Thymus (tissue), 11 donors: ENCODE data around the gene TP53AIP1. TPM values are rescaled to one million over a fixed set of nuclear protein-coding genes. Genes with fewer than 3 reads are reported as not detected.

Source experiments
- DNase-seq, 9 donors: peaks; one replicate each; pipeline ENCODE4 v3.0.0-alpha.2; 2013; ENCODE audit warnings: low spot score in 9 of 9, low read depth in 6 of 9, missing footprints in 1 of 9
- H3K27ac ChIP-seq, 2 donors: one replicate each; pipeline ENCODE4 v1.5.1; 2013; ENCODE audit warnings: control low read depth in 1 of 2, low read depth in 1 of 2, low read length in 1 of 2, mild to moderate bottlenecking in 1 of 2, moderate library complexity in 1 of 2
- H3K27me3 ChIP-seq, 2 donors: one replicate each; pipeline ENCODE4 v1.5.1; 2013; ENCODE audit warnings: low read length in 1 of 2; ENCODE audit not compliant: control insufficient read depth in 2 of 2, insufficient read depth in 1 of 2
- H3K36me3 ChIP-seq, 2 donors: one replicate each; pipeline ENCODE4 v1.5.1; 2013; ENCODE audit warnings: low read length in 1 of 2, mild to moderate bottlenecking in 1 of 2, moderate library complexity in 1 of 2; ENCODE audit not compliant: control insufficient read depth in 2 of 2, insufficient read depth in 2 of 2
- H3K4me1 ChIP-seq, 2 donors: one replicate each; pipeline ENCODE4 v1.5.1; 2013; ENCODE audit warnings: low read length in 2 of 2; ENCODE audit not compliant: control insufficient read depth in 2 of 2, insufficient read depth in 2 of 2
- H3K4me3 ChIP-seq, 2 donors: one replicate each; pipeline ENCODE4 v1.5.1; 2013; ENCODE audit warnings: low read length in 2 of 2, control low read depth in 1 of 2, mild to moderate bottlenecking in 1 of 2
- H3K9me3 ChIP-seq, 2 donors: one replicate each; pipeline ENCODE4 v1.5.1; 2013; ENCODE audit warnings: low read length in 1 of 2, mild to moderate bottlenecking in 1 of 2; ENCODE audit not compliant: control insufficient read depth in 2 of 2, insufficient read depth in 1 of 2
- WGBS: extraction: QIAGEN DNeasy Blood & Tissue Kit; methylation state at CpG from one replicate; pipeline ENCODE4 v1.1.7; 2013; 5-methylcytosine and 5-hydroxymethylcytosine counted together
- polyA plus RNA-seq: library from polyadenylated mRNA; stranded (reverse); fragments of 200-250 nt; gene quantifications from one replicate; pipeline ENCODE4 v1.2.3, GENCODE V29; 2013
- total RNA-seq: library from RNA; stranded (reverse); fragments of 120-200 nt; gene quantifications from one replicate; pipeline ENCODE4 v1.2.4, GENCODE V29; 2013
- donor health status: healthy.

Gene TP53AIP1
- total and polyA plus RNA-seq, 2 donors, result 1.6 to 32.0 TPM

DNA sequence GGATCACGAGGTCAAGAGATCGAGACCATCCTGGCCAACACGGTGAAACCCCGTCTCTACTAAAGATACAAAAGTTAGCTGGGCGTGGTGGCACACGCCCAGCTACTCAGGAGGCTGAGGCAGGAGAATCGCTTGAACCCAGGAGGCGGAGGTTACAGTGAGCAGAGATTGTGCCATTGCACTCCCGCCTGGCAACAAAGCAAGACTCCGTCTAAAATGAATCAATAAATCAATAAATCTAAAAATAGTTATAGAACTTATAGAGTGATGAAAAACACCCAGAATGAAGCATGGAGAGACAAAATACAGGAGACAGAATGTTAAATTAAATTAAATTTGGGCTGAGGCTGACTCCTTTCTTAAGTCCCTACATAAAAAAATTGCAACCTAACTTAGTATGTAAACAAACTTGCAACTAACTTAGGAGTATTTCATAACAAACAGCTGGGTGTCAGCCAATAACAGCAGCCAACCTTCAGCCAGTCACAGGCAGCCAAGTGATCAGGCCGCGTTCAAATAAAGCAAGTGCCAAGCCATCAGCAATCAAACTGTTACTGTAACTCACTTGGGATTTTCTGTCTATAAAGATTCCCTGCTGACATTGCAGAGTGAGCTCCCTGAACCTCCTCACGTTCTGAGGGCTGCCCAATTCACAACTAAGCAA, 7.3 kb upstream of the TP53AIP1 start:
- Histone ChIP-seq H3K36me3 (no peaks in the 10 kb centered on the region), H3K4me3 (no peak overlapping the region), H3K27me3 (peaks cover 0 to 5% of the 10 kb centered on the region in 2 donors), H3K27ac (no peak overlapping the region), H3K9me3 (no peaks in the 10 kb centered on the region), H3K4me1 (no peaks in the 10 kb centered on the region)
- 92% methylated on average over 13 of the region's 13 CpGs for WGBS
- no peak for DNase-seq

DNA sequence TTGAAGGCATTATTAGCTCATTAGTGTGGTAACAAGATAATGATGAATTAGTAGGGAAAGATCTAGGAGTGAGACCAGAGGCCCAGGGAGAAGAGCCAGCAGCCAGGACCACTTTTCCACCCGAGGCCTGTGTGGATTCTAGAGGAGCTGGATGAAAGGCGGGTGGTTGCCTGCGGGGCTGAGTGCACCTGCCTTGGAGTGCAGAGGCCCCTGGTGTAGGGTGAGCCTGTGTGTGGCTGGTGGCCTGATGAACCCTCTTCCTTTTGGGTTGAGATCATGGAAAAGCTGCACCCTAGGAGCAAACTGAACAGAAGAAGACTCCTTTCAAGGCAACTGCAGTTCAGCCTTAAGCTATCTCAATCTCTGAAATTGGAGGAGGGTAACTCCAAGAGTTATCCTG, 5.9 kb upstream of the TP53AIP1 start:
- Histone ChIP-seq H3K4me1 (no peaks in the 10 kb centered on the region), H3K9me3 (no peaks in the 10 kb centered on the region), H3K4me3 (no peak overlapping the region), H3K27me3 (peaks cover 0 to 5% of the 10 kb centered on the region in 2 donors), H3K27ac (peak overlapping the region in 1 of 2 donors; percentile 23), H3K36me3 (no peaks in the 10 kb centered on the region)
- WGBS, result 58% methylated on average over 3 of the region's 3 CpGs
- DNase-seq, result no peak

DNA sequence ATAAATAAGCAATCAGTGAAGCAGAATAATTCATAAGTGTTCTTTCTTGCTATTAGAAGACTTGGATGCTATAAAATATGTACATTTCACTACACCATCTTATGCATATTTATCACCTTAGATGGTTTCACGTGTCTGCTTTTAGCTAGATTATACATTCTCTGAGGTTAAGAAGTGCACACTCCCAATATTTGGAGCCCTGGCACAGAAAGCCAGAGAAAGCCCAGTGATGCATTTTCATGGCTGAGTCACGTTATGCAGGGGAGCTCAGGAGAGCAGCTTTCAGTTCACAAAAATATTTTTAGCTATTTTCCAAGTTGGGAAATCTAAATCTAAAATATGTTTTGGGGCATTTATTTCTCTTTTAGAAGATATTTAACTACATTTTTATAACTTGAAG, 5.1 kb upstream of the TP53AIP1 start:
- no peaks in the 10 kb centered on the region for H3K36me3 ChIP-seq
- H3K4me1 ChIP-seq, result no peaks in the 10 kb centered on the region
- no peak for DNase-seq
- WGBS, result 96% methylated on average over 2 of the region's 2 CpGs
- H3K27ac ChIP-seq, result no peak overlapping the region
- no peak overlapping the region for H3K4me3 ChIP-seq
- no peaks in the 10 kb centered on the region for H3K27me3 ChIP-seq
- no peaks in the 10 kb centered on the region for H3K9me3 ChIP-seq

- Histone ChIP-seq H3K4me3 (no peak overlapping the region), H3K36me3 (no peaks in the 10 kb centered on the region), H3K4me1 (peaks cover 0 to 5% of the 10 kb centered on the region in 2 donors), H3K27ac (no peak overlapping the region), H3K27me3 (peaks cover 0 to 2% of the 10 kb centered on the region in 2 donors), H3K9me3 (no peaks in the 10 kb centered on the region)
- no peak for DNase-seq
- WGBS, result 99% methylated on average over 2 of the region's 2 CpGs
Observed at GRCh38 chr11:128946648-128947047, 4.0 kb upstream of the TP53AIP1 start.

DNA sequence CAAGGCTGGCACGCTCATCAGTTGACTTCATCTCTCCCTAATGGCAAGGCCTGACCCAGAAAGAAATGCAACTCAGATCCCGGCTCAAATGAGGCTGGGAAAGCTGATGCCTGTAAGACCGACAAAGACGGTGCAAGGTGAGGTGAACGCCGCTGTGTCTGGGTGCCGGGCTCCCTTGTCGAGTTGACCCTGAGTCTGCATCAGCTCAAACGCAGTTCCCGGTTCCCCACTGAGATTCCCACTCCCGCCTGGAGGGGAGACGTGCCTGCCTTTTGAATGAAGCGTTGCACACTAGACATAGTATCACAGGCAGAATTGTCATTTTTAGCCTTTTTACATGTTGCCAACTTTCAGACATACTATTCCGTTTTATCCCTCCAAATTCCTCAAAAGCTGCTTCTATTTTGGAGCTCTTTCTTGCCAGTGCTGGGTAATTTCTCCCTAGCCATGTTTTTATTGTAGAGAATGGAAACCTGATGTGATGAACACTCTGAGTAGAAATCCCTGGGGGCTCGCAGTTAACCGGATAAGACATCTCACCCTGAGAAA, 831 bp upstream of the TP53AIP1 start:
- Histone ChIP-seq H3K27me3 (peaks cover 0 to 4% of the 10 kb centered on the region in 2 donors), H3K36me3 (no peaks in the 10 kb centered on the region), H3K27ac (no peak overlapping the region), H3K4me1 (peaks cover 0 to 9% of the 10 kb centered on the region in 2 donors), H3K9me3 (no peaks in the 10 kb centered on the region), H3K4me3 (no peak overlapping the region)
- 95% methylated on average over 16 of the region's 16 CpGs for WGBS
- no peak for DNase-seq

GRCh38 chr11:128942272-128942612, 429 bp downstream of the TP53AIP1 start:
- Histone ChIP-seq H3K36me3 (no peaks in the 10 kb centered on the region), H3K4me3 (peak overlapping the region in 1 of 2 donors; percentile 1), H3K9me3 (no peaks in the 10 kb centered on the region), H3K27me3 (peaks cover 0 to 4% of the 10 kb centered on the region in 2 donors), H3K27ac (peak overlapping the region in 1 of 2 donors; percentile 30), H3K4me1 (peaks cover 0 to 10% of the 10 kb centered on the region in 2 donors)
- WGBS, result 98% methylated on average over 13 of the region's 13 CpGs
- no peak for DNase-seq

GRCh38 chr11:128941573-128942271, 949 bp downstream of the TP53AIP1 start:
- no peak for DNase-seq
- H3K27ac ChIP-seq, result peak overlapping the region in 1 of 2 donors; percentile 30
- H3K4me1 ChIP-seq, result peaks cover 0 to 15% of the 10 kb centered on the region in 2 donors
- WGBS, result 89% methylated on average over 14 of the region's 14 CpGs
- peak overlapping the region in 1 of 2 donors; percentile 1 for H3K4me3 ChIP-seq
- H3K36me3 ChIP-seq, result no peaks in the 10 kb centered on the region
- peaks cover 0 to 4% of the 10 kb centered on the region in 2 donors for H3K27me3 ChIP-seq
- H3K9me3 ChIP-seq, result no peaks in the 10 kb centered on the region

- H3K27me3 ChIP-seq, result peaks cover 0 to 4% of the 10 kb centered on the region in 2 donors
- DNase-seq, result no peak
- peak overlapping the region; percentile 46 to 62 for H3K27ac ChIP-seq
- no peaks in the 10 kb centered on the region for H3K9me3 ChIP-seq
- peaks cover 0 to 15% of the 10 kb centered on the region in 2 donors for H3K4me1 ChIP-seq
- no peaks in the 10 kb centered on the region for H3K36me3 ChIP-seq
- WGBS, result 78% methylated on average over 8 of the region's 8 CpGs
- no peak overlapping the region for H3K4me3 ChIP-seq
Observed at GRCh38 chr11:128941110-128941509, 1.6 kb downstream of the TP53AIP1 start.

DNA sequence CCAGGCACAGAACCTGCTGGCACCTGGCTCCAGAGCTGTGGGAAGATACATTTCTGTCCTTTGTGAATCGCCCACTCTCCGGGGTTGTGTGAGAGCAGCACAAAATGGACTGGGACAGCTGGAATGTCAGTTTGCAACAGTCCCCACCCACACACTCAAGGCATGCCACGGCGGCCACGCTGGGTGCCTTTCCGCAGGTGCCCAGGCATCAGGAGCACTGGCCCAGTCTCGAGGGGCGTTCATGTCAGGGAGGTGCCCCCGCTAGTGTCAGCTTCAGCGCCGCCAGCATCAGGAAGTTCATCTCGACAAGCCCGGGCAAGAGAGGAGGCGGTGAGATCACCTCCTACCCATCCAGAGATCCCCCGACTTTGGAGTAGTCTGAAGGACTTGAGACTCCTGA, 2.1 kb downstream of the TP53AIP1 start:
- Histone ChIP-seq H3K9me3 (no peaks in the 10 kb centered on the region), H3K27ac (peak overlapping the region; percentile 72 to 74), H3K4me1 (peaks cover 0 to 15% of the 10 kb centered on the region in 2 donors), H3K36me3 (no peaks in the 10 kb centered on the region), H3K27me3 (peaks cover 0 to 4% of the 10 kb centered on the region in 2 donors), H3K4me3 (no peak overlapping the region)
- WGBS, result 94% methylated on average over 15 of the region's 15 CpGs
- DNase-seq, result no peak
